Caki2 (cell line): Measurements from ENCODE around the gene OXCT1. TPM values are rescaled to one million over a fixed set of nuclear protein-coding genes. Genes with fewer than 3 reads are reported as not detected.
"Not testable (repeated sequence)": the region's sequence is repeated elsewhere in the genome, so short reads cannot be mapped to it uniquely, and the experiment has no call there.

Source experiments
- DNase-seq: peaks from one replicate; pipeline ENCODE4 v3.0.0-alpha.2; 2015; ENCODE audit warnings: low read depth
- in situ Hi-C: cut with HindIII; loops from 2 replicates; pipeline ENCODE4 v1.10.0; 2016; ENCODE audit warnings: low sequenced_read_pairs, low pct_unique_long_range_greater_than_20kb, mixed read lengths
- total RNA-seq: library from RNA; depleted of rRNA; stranded (reverse); fragments of >200 nt; shearing (Covaris generic); gene quantifications from 2 replicates; pipeline ENCODE4 v1.2.3, GENCODE V29; 2014; ENCODE audit warnings: low replicate concordance

Gene OXCT1
- total RNA-seq, 1 experiment from 2014 or later: 12.4 TPM

GRCh38 chr5:41877408-41877807 lies 7.2 kb upstream of the OXCT1 start:
- no peak for DNase-seq
- in situ Hi-C loops: no loop called here

GRCh38 chr5:41876678-41877077 lies 6.5 kb upstream of the OXCT1 start:
- DNase-seq: no peak
- in situ Hi-C loops: no loop called here

- in situ Hi-C loops: no loop called here
- DNase-seq: no peak
These were observed 4.9 kb upstream of the OXCT1 start for GRCh38 chr5:41875121-41875520.

- in situ Hi-C loops: no loop called here
- no peak for DNase-seq
These were observed 4.4 kb upstream of the OXCT1 start for GRCh38 chr5:41874512-41875060.

- peak; percentile 72 for DNase-seq
- in situ Hi-C loops: no loop called here
These were observed 1.6 kb upstream of the OXCT1 start for GRCh38 chr5:41871852-41872251.

- no peak for DNase-seq
- in situ Hi-C loops: no loop called here
These were observed 413 bp upstream of the OXCT1 start for GRCh38 chr5:41870627-41871048.

GRCh38 chr5:41869151-41869723 lies 988 bp downstream of the OXCT1 start:
- DNase-seq: no peak
- in situ Hi-C loops: no loop called here

GRCh38 chr5:41863871-41864486 lies 6.2 kb downstream of the OXCT1 start:
- no peak for DNase-seq
- in situ Hi-C loops: no loop called here

- in situ Hi-C loops: no loop called here
- no peak for DNase-seq
These were observed 11.3 kb downstream of the OXCT1 start for GRCh38 chr5:41858890-41859289.

GRCh38 chr5:41857989-41858388 lies 12.2 kb downstream of the OXCT1 start:
- in situ Hi-C loops: no loop called here

GRCh38 chr5:41856644-41857491 lies 13.4 kb downstream of the OXCT1 start:
- DNase-seq: peak; percentile 37
- in situ Hi-C loops: no loop called here

More at GRCh38 chr5:41857989-41858388, 12.2 kb downstream of the OXCT1 start:
- no peak for DNase-seq

- in situ Hi-C loops: no loop called here
- no peak for DNase-seq
These were observed 17.9 kb downstream of the OXCT1 start for GRCh38 chr5:41852293-41852692.

- in situ Hi-C loops: no loop called here
- DNase-seq: no peak
These were observed 19.1 kb downstream of the OXCT1 start for GRCh38 chr5:41851116-41851515.

- no peak for DNase-seq
- in situ Hi-C loops: no loop called here
These were observed 21.2 kb downstream of the OXCT1 start for GRCh38 chr5:41848983-41849382.

- DNase-seq, in situ Hi-C loops: not testable (repeated sequence)
These were observed 24.5 kb downstream of the OXCT1 start for GRCh38 chr5:41845751-41846150.

- in situ Hi-C loops: no loop called here
- DNase-seq: no peak
These were observed 25.7 kb downstream of the OXCT1 start for GRCh38 chr5:41844502-41844901.

- DNase-seq: peak; percentile 44
- in situ Hi-C loops: no loop called here
These were observed 26.5 kb downstream of the OXCT1 start for GRCh38 chr5:41843456-41844370.

- DNase-seq: no peak
- in situ Hi-C loops: no loop called here
These were observed 27.4 kb downstream of the OXCT1 start for GRCh38 chr5:41842777-41843176.
